Measurements from ENCODE around the gene IL10RA.

The IL10RA gene

GRCh38 chr11:117996058-117996457, 9.9 kb downstream of the IL10RA start:
- Histone ChIP-seq H3K9me3 (no peaks in the 10 kb centered on the region), H3K4me3 (ENCODE audit: low read depth in 1 of 2, low read length in 1 of 2) (no peak overlapping the region), H3K36me3 (peaks cover 94% of the 10 kb centered on the region), H3K4me1 (ENCODE audit: control insufficient read depth in 1 of 2, insufficient read depth in 1 of 2, low read depth in 1 of 2, low read length in 1 of 2) (peaks cover 4 to 7% of the 10 kb centered on the region in 2 experiments), H3K27me3 (no peaks in the 10 kb centered on the region), H3K27ac (no peak overlapping the region)
- TF ChIP-seq CTCF (IDR thresholded peaks at IDR 0.05) = no peak

GRCh38 chr11:117997406-117997805, 11.2 kb downstream of the IL10RA start:
- TF ChIP-seq CTCF (IDR thresholded peaks at IDR 0.05) = no peak
- Histone ChIP-seq H3K27ac (no peak overlapping the region), H3K27me3 (no peaks in the 10 kb centered on the region), H3K36me3 (peaks cover 82% of the 10 kb centered on the region), H3K4me3 (ENCODE audit: low read depth in 1 of 2, low read length in 1 of 2) (no peak overlapping the region), H3K9me3 (no peaks in the 10 kb centered on the region), H3K4me1 (ENCODE audit: control insufficient read depth in 1 of 2, insufficient read depth in 1 of 2, low read depth in 1 of 2, low read length in 1 of 2) (peaks cover 11 to 19% of the 10 kb centered on the region in 2 experiments)

DNA sequence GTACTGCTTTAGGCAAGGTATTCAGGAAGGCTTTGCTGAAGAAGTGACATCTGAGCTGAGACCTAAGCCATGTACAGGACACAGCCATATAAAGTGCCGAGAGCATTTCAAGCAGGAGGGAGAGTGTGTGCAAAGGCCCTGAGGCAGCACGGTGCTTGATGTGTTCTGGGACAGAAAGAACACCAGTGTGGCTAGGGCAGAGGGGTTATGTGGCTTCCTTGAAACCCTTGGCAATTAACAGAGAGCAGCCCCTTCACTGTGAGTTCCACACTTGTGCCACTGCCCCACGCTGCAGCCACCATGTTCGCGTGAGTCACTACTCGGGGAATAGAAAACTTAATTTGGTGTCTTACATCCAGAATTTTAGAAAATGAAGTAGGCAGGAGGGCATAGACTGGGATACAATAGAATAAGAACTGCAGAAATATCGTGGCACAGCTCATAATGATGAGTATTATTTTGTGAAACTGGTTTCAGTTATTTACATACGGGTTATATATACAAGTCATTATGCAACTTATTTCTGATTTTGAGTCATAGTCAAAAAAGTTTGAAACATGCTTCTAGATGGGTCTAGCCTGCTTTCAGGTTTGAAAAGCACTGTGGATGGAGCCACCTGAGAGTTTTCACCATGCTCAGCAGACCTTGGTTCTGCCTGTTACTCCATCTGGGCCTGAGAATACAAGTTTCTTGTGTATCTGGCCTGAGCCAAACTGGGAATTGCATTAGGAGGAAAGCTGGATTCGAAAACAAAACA, 11.8 kb downstream of the IL10RA start:
- H3K27ac ChIP-seq = no peak overlapping the region
- H3K27me3 ChIP-seq = no peaks in the 10 kb centered on the region
- H3K4me1 ChIP-seq (ENCODE audit: control insufficient read depth in 1 of 2, insufficient read depth in 1 of 2, low read depth in 1 of 2, low read length in 1 of 2) = peaks cover 17 to 25% of the 10 kb centered on the region in 2 experiments
- no peak overlapping the region for H3K4me3 ChIP-seq (ENCODE audit: low read depth in 1 of 2, low read length in 1 of 2)
- H3K9me3 ChIP-seq = no peaks in the 10 kb centered on the region
- H3K36me3 ChIP-seq = peaks cover 79% of the 10 kb centered on the region
- TF ChIP-seq CTCF (IDR thresholded peaks at IDR 0.05) = no peak

DNA sequence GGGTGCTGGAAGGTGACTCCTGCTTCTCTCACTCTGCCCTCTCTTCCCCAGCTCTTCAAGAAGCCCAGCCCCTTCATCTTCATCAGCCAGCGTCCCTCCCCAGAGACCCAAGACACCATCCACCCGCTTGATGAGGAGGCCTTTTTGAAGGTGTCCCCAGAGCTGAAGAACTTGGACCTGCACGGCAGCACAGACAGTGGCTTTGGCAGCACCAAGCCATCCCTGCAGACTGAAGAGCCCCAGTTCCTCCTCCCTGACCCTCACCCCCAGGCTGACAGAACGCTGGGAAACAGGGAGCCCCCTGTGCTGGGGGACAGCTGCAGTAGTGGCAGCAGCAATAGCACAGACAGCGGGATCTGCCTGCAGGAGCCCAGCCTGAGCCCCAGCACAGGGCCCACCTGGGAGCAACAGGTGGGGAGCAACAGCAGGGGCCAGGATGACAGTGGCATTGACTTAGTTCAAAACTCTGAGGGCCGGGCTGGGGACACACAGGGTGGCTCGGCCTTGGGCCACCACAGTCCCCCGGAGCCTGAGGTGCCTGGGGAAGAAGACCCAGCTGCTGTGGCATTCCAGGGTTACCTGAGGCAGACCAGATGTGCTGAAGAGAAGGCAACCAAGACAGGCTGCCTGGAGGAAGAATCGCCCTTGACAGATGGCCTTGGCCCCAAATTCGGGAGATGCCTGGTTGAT, 12.6 kb downstream of the IL10RA start:
- Histone ChIP-seq H3K4me3 (ENCODE audit: low read depth in 1 of 2, low read length in 1 of 2) (no peak overlapping the region), H3K9me3 (no peaks in the 10 kb centered on the region), H3K36me3 (peaks cover 71% of the 10 kb centered on the region), H3K27ac (no peak overlapping the region), H3K27me3 (no peaks in the 10 kb centered on the region), H3K4me1 (ENCODE audit: control insufficient read depth in 1 of 2, insufficient read depth in 1 of 2, low read depth in 1 of 2, low read length in 1 of 2) (peaks cover 22 to 30% of the 10 kb centered on the region in 2 experiments)
- no peak for TF ChIP-seq CTCF (IDR thresholded peaks at IDR 0.05)

- H3K27me3 ChIP-seq = no peaks in the 10 kb centered on the region
These were observed 13.3 kb downstream of the IL10RA start for GRCh38 chr11:117999354-117999993.

More at GRCh38 chr11:117999354-117999993, 13.3 kb downstream of the IL10RA start:
- Histone ChIP-seq H3K4me3 (ENCODE audit: low read depth in 1 of 2, low read length in 1 of 2) (no peak overlapping the region), H3K27ac (no peak overlapping the region), H3K36me3 (peaks cover 64% of the 10 kb centered on the region), H3K9me3 (no peaks in the 10 kb centered on the region), H3K4me1 (ENCODE audit: control insufficient read depth in 1 of 2, insufficient read depth in 1 of 2, low read depth in 1 of 2, low read length in 1 of 2) (peaks cover 17 to 23% of the 10 kb centered on the region in 2 experiments)
- no peak for TF ChIP-seq CTCF (IDR thresholded peaks at IDR 0.05)
